ENCODE data around the gene SLC25A21.
"Not testable (repeated sequence)": the region's sequence is repeated elsewhere in the genome, so short reads cannot be mapped to it uniquely, and the experiment has no call there.

SLC25A21 gene

DNA sequence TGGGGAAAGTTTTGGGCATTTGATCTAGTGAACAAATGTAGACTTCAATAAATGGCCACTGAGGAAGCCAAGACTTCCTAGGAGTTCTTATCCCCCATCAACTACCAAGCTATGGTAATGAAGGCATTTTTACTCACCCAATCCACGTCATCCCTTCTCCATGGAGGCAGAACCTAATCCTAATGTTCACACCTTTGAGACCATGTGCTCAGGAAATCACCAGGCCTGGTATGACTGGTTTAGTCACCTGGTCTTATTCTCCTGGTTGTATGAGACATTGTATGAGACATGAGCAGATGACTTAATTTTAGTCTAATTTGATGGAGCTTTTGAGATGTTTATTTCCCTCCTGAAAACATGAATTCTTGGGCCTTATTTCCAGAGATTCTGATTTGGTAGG lies 422.2 kb downstream of the SLC25A21 start:
- no peak for DNase-seq

DNA sequence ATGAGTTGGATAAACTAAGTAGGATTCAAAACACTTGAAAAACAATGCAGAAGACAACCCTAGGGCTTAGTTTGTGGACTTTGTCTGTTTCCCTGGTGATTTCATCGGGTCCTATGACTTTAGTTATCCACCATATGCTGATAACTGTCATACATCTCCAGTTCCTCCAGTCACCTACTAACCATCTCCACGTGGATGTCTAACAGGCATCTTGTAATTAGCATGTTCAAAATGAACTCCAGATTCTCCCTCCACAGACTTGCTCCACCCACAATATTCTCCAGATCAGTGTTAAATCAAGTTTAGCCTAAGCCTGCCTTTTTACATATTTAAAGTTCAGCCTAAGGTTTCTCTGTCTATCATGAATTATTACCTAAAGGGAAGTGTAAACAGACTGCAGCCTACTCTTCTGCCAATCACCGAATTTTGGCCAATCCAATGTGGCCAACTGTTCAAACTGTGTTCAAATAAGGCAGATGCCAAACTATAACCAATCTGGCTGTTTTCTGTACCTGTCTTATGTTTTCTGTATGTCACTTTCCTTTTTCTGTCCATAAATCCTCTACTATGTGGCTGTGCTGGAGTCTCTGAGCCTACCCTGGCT lies 423.7 kb downstream of the SLC25A21 start:
- DNase-seq: no peak

- DNase-seq: no peak
Measured at GRCh38 chr14:36747411-36748184, 424.8 kb downstream of the SLC25A21 start.

DNA sequence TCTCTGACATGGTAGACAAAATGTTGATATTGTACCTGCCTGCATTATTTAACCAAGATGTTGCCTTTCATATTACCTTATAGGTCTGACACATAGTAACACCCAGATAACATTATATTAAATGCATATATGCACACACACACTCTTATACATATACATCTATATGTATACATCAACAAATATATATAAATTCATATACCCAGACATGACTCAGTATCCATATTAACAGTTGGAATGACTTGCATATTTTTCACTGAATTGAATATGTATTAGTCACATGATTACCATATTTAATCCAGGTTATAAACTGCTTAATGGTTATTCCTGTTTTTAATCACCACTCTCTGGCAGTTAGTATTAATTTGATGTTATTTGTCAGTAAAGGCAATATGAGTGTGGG lies 425.5 kb downstream of the SLC25A21 start:
- DNase-seq: no peak

GRCh38 chr14:36741858-36742257 lies 430.5 kb downstream of the SLC25A21 start:
- DNase-seq: no peak

GRCh38 chr14:36738269-36738668 lies 434.1 kb downstream of the SLC25A21 start:
- no peak for DNase-seq

DNA sequence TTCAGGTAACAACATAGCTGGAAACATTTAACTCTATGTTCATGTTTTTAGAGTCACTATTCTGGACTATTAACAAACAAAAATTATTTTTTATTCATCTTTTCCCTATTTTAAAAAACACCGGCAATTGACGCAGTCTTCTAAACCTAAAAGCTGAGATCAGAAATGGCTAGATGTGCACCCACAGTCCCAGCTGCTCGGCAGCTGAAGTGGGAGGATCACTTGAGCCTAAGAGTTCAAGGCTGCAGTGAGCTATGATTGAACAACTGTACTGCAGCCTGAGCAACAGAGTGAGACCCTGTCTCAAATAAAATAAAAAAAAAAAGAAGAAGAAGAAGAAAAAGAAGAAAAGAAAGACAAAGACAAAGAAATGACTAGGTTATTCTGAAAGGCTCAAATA lies 446.3 kb downstream of the SLC25A21 start:
- DNase-seq: no peak

- DNase-seq: no peak
Measured at GRCh38 chr14:36724162-36724561, 448.2 kb downstream of the SLC25A21 start.

DNA sequence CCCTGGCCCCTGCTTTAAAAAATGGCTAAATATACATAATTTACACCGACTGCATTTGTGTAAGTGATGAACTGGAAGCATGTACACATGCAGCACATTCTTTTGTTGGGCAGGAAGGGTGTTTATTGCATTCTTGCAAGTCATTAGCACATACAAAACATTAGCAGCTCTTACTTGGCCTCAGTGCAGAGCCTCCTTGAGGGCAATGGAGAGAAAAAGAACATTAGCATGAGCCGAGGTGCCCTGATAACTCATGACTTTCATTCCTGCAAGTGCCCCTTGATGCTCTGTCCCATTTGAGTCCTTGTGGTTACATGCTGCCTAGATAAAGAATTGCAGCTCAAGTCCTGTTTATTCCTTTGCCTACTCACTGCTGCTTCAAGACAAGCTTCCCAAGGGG lies 448.9 kb downstream of the SLC25A21 start:
- no peak for DNase-seq

- no peak for DNase-seq
Measured at GRCh38 chr14:36721877-36722276, 450.5 kb downstream of the SLC25A21 start.

DNA sequence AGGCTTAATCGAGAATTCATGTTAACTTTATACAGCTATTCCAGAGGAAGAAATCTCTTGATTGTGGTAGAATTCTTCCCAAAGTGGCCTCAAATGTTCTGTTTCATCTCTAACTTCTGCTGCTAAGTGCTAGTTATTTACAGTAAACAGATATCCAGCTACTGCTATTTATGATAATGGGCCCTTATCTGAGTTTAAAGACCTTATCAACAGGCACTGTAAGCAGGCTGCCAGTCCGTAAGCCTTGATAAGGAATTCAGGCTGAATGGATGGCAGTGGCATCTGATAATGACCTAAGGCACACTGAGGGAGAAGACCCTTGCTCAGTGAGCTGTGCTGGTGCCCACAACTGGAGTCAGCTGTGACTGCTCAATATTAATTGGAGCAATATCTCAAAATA lies 451.7 kb downstream of the SLC25A21 start:
- DNase-seq: no peak

GRCh38 chr14:36719823-36720222 lies 452.6 kb downstream of the SLC25A21 start:
- DNase-seq: no peak

DNA sequence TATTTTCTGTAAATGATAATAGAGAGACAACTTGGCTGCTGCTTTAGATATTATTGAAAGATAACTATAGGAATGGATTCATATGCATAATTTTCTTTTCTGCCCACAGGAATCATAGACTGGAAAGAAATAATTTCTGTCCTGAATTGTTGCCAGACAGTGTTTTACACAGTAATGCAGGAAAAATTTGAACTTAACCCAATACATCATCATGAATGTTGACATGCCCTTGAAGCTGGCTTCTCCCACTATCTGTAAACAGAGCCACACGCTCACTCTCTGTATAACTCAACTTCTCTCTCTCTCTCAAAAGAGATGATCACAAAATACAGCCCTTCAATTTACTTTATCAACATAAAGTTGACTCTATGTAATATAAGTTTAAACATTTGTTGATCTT lies 454.2 kb downstream of the SLC25A21 start:
- DNase-seq: no peak

GRCh38 chr14:36717363-36717762 lies 455.0 kb downstream of the SLC25A21 start:
- DNase-seq: no peak

DNA sequence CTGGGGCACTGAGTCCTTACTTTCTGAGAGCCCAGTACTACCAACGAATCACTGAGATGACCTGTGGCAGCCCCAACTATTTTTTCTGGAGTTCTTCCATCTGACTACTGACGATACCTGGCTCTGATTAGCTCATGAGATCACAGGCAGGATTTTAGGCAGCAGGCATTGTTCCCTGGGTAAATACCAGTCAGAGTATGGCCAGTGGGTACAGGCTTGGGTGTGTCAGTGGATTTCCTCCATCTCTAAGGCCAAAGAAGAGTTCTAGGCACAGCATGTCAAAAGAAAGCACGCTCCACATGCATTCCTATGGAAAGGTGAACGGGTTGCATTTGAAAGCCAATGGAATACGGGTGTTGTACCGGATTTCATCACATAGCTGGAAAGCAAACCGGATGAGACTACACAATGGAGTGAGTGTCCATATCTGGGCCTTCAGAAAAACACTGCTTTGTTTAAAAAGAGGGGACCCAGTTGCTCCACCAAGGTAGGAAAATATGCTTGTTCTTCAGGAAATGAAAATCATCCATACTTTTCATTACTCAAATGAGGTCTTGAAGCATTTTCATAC lies 455.7 kb downstream of the SLC25A21 start:
- no peak for DNase-seq

GRCh38 chr14:36713960-36714703 lies 458.3 kb downstream of the SLC25A21 start:
- DNase-seq: no peak

GRCh38 chr14:36707570-36707969 lies 464.8 kb downstream of the SLC25A21 start:
- no peak for DNase-seq

DNA sequence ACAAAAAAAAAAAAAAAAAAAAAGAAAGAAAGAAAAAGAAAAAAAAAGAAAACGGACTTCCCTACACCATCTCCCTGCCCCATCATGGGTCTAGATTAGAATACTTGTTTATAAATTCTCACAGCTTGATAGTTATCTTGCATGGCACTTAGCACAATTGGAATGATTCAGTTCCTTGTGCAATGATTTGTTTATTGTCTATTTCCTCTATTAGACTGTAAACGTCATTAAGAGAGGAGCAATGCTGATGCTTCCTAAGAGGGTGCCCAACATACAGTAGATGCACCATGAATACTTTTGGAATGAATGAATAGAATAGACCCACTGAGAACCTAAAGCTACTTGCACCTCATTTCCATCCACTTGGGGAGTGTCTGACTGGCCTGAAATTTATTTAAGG lies 469.9 kb downstream of the SLC25A21 start:
- no peak for DNase-seq

- no peak for DNase-seq
Measured at GRCh38 chr14:36701132-36701531, 471.3 kb downstream of the SLC25A21 start.

GRCh38 chr14:36700651-36701050 lies 471.8 kb downstream of the SLC25A21 start:
- no peak for DNase-seq

- DNase-seq: not testable (repeated sequence)
Measured at GRCh38 chr14:36699420-36699819, 473.0 kb downstream of the SLC25A21 start.

- DNase-seq: no peak
Measured at GRCh38 chr14:36690311-36691040, 481.9 kb downstream of the SLC25A21 start.

DNA sequence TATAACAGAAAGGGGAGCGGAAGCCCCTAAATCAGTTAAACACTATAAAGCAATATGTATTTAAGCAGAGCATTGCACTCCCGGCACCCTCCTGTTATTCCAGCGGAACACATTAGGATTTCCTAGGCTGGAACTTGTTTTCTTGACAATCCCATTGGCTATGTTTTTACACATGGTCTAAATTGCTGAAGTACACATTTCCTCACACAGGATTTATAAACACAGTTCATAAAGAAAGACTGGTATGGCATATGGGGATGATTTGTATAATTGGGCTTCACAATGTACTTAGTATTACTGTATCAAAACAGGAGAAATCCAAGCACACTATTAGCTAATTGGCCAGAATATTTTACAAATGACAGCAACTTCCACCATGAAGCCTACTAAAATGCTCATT lies 487.5 kb downstream of the SLC25A21 start:
- DNase-seq: no peak

Measured in NCI-H2227 treated with DMSO at 0.1 percent for 48 hours (cell line).